H9 (cell line): ENCODE measurements around the gene INTS1. TPM values are rescaled to one million over a fixed set of nuclear protein-coding genes. Genes with fewer than 3 reads are reported as not detected.

Experiments used
- DNase-seq: peaks from one replicate; pipeline ENCODE4 v3.0.0-alpha.2; 2017
- H2AFZ ChIP-seq: one replicate; pipeline ENCODE4 v1.6.1; 2013; ENCODE audit warnings: mild to moderate bottlenecking, low read length, control low read depth, moderate library complexity
- H2AK5ac ChIP-seq: 2 replicates; pipeline ENCODE4 v1.6.1; 2013; ENCODE audit warnings: low read length, control low read depth, mixed read lengths; ENCODE audit not compliant: insufficient read length
- H2BK120ac ChIP-seq: one replicate; pipeline ENCODE4 v1.6.1; 2013; ENCODE audit warnings: low read depth, mild to moderate bottlenecking, low read length, control low read depth, inconsistent platforms; ENCODE audit not compliant: poor library complexity, severe bottlenecking
- H2BK12ac ChIP-seq: 2 replicates; pipeline ENCODE4 v1.6.1; 2013; ENCODE audit warnings: low read length, control low read depth, mixed read lengths, low read depth; ENCODE audit not compliant: insufficient read length
- H2BK15ac ChIP-seq: 2 replicates; pipeline ENCODE4 v1.6.1; 2013; ENCODE audit warnings: low read depth, low read length, control low read depth
- H2BK20ac ChIP-seq: one replicate; pipeline ENCODE4 v1.6.1; 2013; ENCODE audit warnings: low read depth, mild to moderate bottlenecking, low read length, control low read depth, inconsistent platforms; ENCODE audit not compliant: poor library complexity, severe bottlenecking
- H2BK5ac ChIP-seq: 2 replicates; pipeline ENCODE4 v1.6.1; 2013; ENCODE audit warnings: low read length, control low read depth, mixed read lengths; ENCODE audit not compliant: insufficient read length
- H3K14ac ChIP-seq: 2 replicates; pipeline ENCODE4 v1.6.1; 2013; ENCODE audit warnings: low read length, control low read depth; ENCODE audit not compliant: insufficient read depth
- H3K18ac ChIP-seq: 2 replicates; pipeline ENCODE4 v1.6.1; 2013; ENCODE audit warnings: low read depth, mild to moderate bottlenecking, mixed read lengths, low read length, control low read depth; ENCODE audit not compliant: insufficient read length
- H3K23ac ChIP-seq: 2 replicates; pipeline ENCODE4 v1.6.1; 2013; ENCODE audit warnings: low read length, control low read depth, mixed read lengths, low read depth; ENCODE audit not compliant: insufficient read length
- H3K23me2 ChIP-seq: 2 replicates; pipeline ENCODE4 v1.6.1; 2013; ENCODE audit warnings: low read depth, mild to moderate bottlenecking, mixed read lengths, low read length, control low read depth; ENCODE audit not compliant: insufficient read length, poor library complexity, severe bottlenecking
- H3K27ac ChIP-seq: 2 replicates; pipeline ENCODE4 v1.5.1; 2013; ENCODE audit warnings: low read length, control low read depth, mixed read lengths, low read depth; ENCODE audit not compliant: insufficient read length
- H3K27me3 ChIP-seq: 2 replicates; pipeline ENCODE4 v1.6.1; 2013; ENCODE audit warnings: low read length, control low read depth, inconsistent platforms; ENCODE audit not compliant: insufficient read depth
- H3K4ac ChIP-seq: 2 replicates; pipeline ENCODE4 v1.6.1; 2013; ENCODE audit warnings: low read depth, mild to moderate bottlenecking, control low read depth, inconsistent platforms, low read length, moderate library complexity
- H3K4me1 ChIP-seq: 2 replicates; pipeline ENCODE4 v1.6.1; 2013; ENCODE audit warnings: low read length, control low read depth, inconsistent platforms; ENCODE audit not compliant: insufficient read depth
- H3K4me2 ChIP-seq: 2 replicates; pipeline ENCODE4 v1.6.1; 2013; ENCODE audit warnings: low read length, control low read depth, mixed read lengths; ENCODE audit not compliant: insufficient read length, insufficient read depth
- H3K56ac ChIP-seq: 2 replicates; pipeline ENCODE4 v1.6.1; 2013; ENCODE audit warnings: low read depth, mild to moderate bottlenecking, mixed read lengths, low read length, control low read depth; ENCODE audit not compliant: insufficient read length
- H3K79me1 ChIP-seq: 2 replicates; pipeline ENCODE4 v1.6.1; 2013; ENCODE audit warnings: low read depth, mild to moderate bottlenecking, moderate library complexity, low read length, control low read depth, inconsistent platforms; ENCODE audit not compliant: insufficient read depth, poor library complexity, severe bottlenecking
- H3K79me2 ChIP-seq: 2 replicates; pipeline ENCODE4 v1.6.1; 2013; ENCODE audit warnings: low read length, control low read depth, inconsistent platforms; ENCODE audit not compliant: insufficient read depth
- H3K9ac ChIP-seq: 2 replicates; pipeline ENCODE4 v1.6.1; 2013; ENCODE audit warnings: low read length, control low read depth, mixed read lengths; ENCODE audit not compliant: insufficient read length; ENCODE audit errors: extremely low read depth
- H3K9me3 ChIP-seq: one replicate; pipeline ENCODE4 v1.6.1; 2013; ENCODE audit warnings: low read depth, low read length, inconsistent platforms; ENCODE audit not compliant: control insufficient read depth
- H3T11ph ChIP-seq: one replicate; pipeline ENCODE4 v1.6.1; 2013; ENCODE audit warnings: mild to moderate bottlenecking, low read length, control low read depth, inconsistent platforms
- H4K20me1 ChIP-seq: one replicate; pipeline ENCODE4 v1.6.1; 2013; ENCODE audit not compliant: control insufficient read depth, insufficient read length, insufficient read depth
- H4K5ac ChIP-seq: 2 replicates; pipeline ENCODE4 v1.6.1; 2013; ENCODE audit warnings: low read depth, mild to moderate bottlenecking, mixed read lengths, low read length, control low read depth; ENCODE audit not compliant: insufficient read length
- H4K8ac ChIP-seq: replicated peaks from 2 replicates; pipeline ENCODE4 v1.6.1; 2013; ENCODE audit warnings: low read length, control low read depth, mixed read lengths, low read depth; ENCODE audit not compliant: insufficient read length
- H4K91ac ChIP-seq: 2 replicates; pipeline ENCODE4 v1.6.1; 2013; ENCODE audit warnings: low read depth, mild to moderate bottlenecking, moderate library complexity, mixed read lengths, low read length, control low read depth; ENCODE audit not compliant: insufficient read length
- H3K27ac Mint-ChIP-seq, 3 experiments: 2 replicates in 2 of 3; 3 replicates in 1 of 3; pipeline ENCODE4 v1.8.0; 2020 to 2021; ENCODE audit warnings: mixed read lengths in 3 of 3, mild to moderate bottlenecking in 1 of 3, moderate library complexity in 1 of 3
- H3K27me3 Mint-ChIP-seq: 2 replicates; pipeline ENCODE4 v1.8.0; 2021; ENCODE audit warnings: low read depth, mild to moderate bottlenecking, moderate library complexity, mixed read lengths
- H3K36me3 Mint-ChIP-seq, 3 experiments: 2 replicates in 2 of 3; 3 replicates in 1 of 3; pipeline ENCODE4 v1.8.0; 2020 to 2021; ENCODE audit warnings: low read depth in 3 of 3, mixed read lengths in 3 of 3; ENCODE audit not compliant: insufficient read depth in 1 of 3
- H3K4me1 Mint-ChIP-seq, 2 experiments: 2 replicates each; pipeline ENCODE4 v1.8.0; 2020; ENCODE audit warnings: mixed read lengths in 2 of 2
- H3K4me3 Mint-ChIP-seq, 2 experiments: 2 replicates in 1 of 2; 3 replicates in 1 of 2; pipeline ENCODE4 v1.8.0; 2020 to 2021; ENCODE audit warnings: mild to moderate bottlenecking in 2 of 2, mixed read lengths in 2 of 2, moderate library complexity in 1 of 2
- H3K9me3 Mint-ChIP-seq, 2 experiments: 2 replicates in 1 of 2; 3 replicates in 1 of 2; pipeline ENCODE4 v1.8.0; 2020; ENCODE audit warnings: mild to moderate bottlenecking in 2 of 2, mixed read lengths in 2 of 2, moderate library complexity in 1 of 2
- WGBS: extraction: QIAGEN DNeasy Blood & Tissue Kit; methylation state at CpG from one replicate; pipeline ENCODE4 v1.1.7; 2013; ENCODE audit warnings: missing lambda C conversion rate, low lambda C conversion rate, mixed read lengths; ENCODE audit not compliant: insufficient read length; ENCODE audit errors: extremely low coverage; 5-methylcytosine and 5-hydroxymethylcytosine counted together
- total RNA-seq: library from RNA; stranded (reverse); gene quantifications from 2 replicates; pipeline ENCODE4 v1.2.1, GENCODE V29; 2021
- TF ChIP-seq, protein P1 (sequence below): fragments of 200-600 bp; sonication (generic); conservative IDR thresholded peaks from 3 replicates; pipeline ENCODE4 v1.8.0; 2021; ENCODE audit warnings: antibody characterized with exemption, mild to moderate bottlenecking

The INTS1 gene
- total RNA-seq, 1 experiment from 2014 or later = 133 TPM

DNA sequence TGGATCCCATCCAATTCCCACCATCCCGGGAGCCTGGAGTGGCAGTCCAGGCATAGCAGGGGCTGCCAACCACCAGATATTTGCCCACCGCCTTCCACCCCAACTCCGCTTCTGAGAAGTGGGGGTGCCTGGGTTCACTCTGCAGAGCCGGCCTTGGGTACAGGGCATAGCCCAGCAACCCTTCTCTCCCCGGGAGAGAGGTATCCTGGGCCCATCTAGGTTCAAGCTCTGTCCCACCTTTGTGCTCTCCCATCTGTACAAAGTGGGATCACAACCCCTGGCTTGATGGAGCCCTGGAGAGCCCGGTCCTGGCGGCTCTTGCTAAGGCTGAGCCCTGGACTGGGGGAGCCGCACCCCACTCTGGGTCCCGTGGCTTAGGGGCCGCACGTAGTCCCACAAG is 57.1 kb downstream of the INTS1 start:
- H4K20me1 ChIP-seq = peaks cover 2% of the 10 kb centered on the region
- H3K79me2 ChIP-seq = no peaks in the 10 kb centered on the region
- Mint-ChIP-seq H3K4me3 (no peak overlapping the region), H3K9me3 (no peaks in the 10 kb centered on the region; a peak in 1 of 5 replicates), H3K27ac (no peak overlapping the region), H3K36me3 (no peaks in the 10 kb centered on the region), H3K27me3 (no peaks in the 10 kb centered on the region), H3K4me1 (peaks cover 3% of the 10 kb centered on the region in 2 experiments; a peak in 1 of 4 replicates)
- no peak overlapping the region for H2BK20ac ChIP-seq
- no peak overlapping the region for H2BK15ac ChIP-seq
- H3K18ac ChIP-seq = no peak overlapping the region
- no peak overlapping the region for H2BK12ac ChIP-seq
- H3K27ac ChIP-seq = no peak overlapping the region
- no peaks in the 10 kb centered on the region for H3K79me1 ChIP-seq
- no peak overlapping the region for H3K14ac ChIP-seq
- H3K9me3 ChIP-seq = no peaks in the 10 kb centered on the region
- no peaks in the 10 kb centered on the region for H3K27me3 ChIP-seq
- no peak overlapping the region for H4K91ac ChIP-seq
- no peak overlapping the region for H2AK5ac ChIP-seq
- H3K9ac ChIP-seq = no peak overlapping the region
- no peak overlapping the region for H3K4me2 ChIP-seq
- no peak overlapping the region for H4K8ac ChIP-seq
- H4K5ac ChIP-seq = no peak overlapping the region
- no peak overlapping the region for H3K4ac ChIP-seq
- H3K4me1 ChIP-seq = no peaks in the 10 kb centered on the region
- H3K56ac ChIP-seq = no peak overlapping the region
- H3K23me2 ChIP-seq = no peaks in the 10 kb centered on the region
- WGBS = no CpG with 5 or more reads among the region's 11 CpGs
- H2BK120ac ChIP-seq = no peak overlapping the region
- H3T11ph ChIP-seq = no peak overlapping the region
- H2AFZ ChIP-seq = no peak overlapping the region
- DNase-seq = no peak
- no peak overlapping the region for H3K23ac ChIP-seq
- no peak overlapping the region for H2BK5ac ChIP-seq
- TF ChIP-seq, protein P1, sequence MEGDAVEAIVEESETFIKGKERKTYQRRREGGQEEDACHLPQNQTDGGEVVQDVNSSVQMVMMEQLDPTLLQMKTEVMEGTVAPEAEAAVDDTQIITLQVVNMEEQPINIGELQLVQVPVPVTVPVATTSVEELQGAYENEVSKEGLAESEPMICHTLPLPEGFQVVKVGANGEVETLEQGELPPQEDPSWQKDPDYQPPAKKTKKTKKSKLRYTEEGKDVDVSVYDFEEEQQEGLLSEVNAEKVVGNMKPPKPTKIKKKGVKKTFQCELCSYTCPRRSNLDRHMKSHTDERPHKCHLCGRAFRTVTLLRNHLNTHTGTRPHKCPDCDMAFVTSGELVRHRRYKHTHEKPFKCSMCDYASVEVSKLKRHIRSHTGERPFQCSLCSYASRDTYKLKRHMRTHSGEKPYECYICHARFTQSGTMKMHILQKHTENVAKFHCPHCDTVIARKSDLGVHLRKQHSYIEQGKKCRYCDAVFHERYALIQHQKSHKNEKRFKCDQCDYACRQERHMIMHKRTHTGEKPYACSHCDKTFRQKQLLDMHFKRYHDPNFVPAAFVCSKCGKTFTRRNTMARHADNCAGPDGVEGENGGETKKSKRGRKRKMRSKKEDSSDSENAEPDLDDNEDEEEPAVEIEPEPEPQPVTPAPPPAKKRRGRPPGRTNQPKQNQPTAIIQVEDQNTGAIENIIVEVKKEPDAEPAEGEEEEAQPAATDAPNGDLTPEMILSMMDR = no peak
